HUES64 (cell line): ENCODE measurements around the gene PIEZO2.

Source experiments
- H3K27ac ChIP-seq: 2 replicates; pipeline ENCODE4 v1.7.0; 2013; ENCODE audit warnings: low read depth, low read length, inconsistent platforms
- H3K27me3 ChIP-seq: 2 replicates; pipeline ENCODE4 v1.6.1; 2013; ENCODE audit warnings: mild to moderate bottlenecking, low read length; ENCODE audit not compliant: insufficient read depth
- H3K36me3 ChIP-seq: 2 replicates; pipeline ENCODE4 v1.6.1; 2013; ENCODE audit warnings: mild to moderate bottlenecking, low read length; ENCODE audit not compliant: insufficient read depth
- H3K4me1 ChIP-seq: 2 replicates; pipeline ENCODE4 v1.6.1; 2013; ENCODE audit warnings: mild to moderate bottlenecking, low read length, moderate library complexity; ENCODE audit not compliant: insufficient read depth
- H3K4me3 ChIP-seq: 2 replicates; pipeline ENCODE4 v1.5.1; 2013; ENCODE audit warnings: mild to moderate bottlenecking, low read length, moderate library complexity
- H3K9ac ChIP-seq: 2 replicates; pipeline ENCODE4 v1.6.1; 2013; ENCODE audit warnings: mild to moderate bottlenecking, low read depth, low read length
- H3K9me3 ChIP-seq: 2 replicates; pipeline ENCODE4 v1.6.1; 2013; ENCODE audit warnings: low read depth, low read length; ENCODE audit not compliant: insufficient read depth
- WGBS: fragments of 150-250, 120-280 bp; methylation state at CpG from one replicate; pipeline ENCODE4 v1.1.7; 2013; ENCODE audit warnings: missing lambda C conversion rate; 5-methylcytosine and 5-hydroxymethylcytosine counted together

PIEZO2 gene

DNA sequence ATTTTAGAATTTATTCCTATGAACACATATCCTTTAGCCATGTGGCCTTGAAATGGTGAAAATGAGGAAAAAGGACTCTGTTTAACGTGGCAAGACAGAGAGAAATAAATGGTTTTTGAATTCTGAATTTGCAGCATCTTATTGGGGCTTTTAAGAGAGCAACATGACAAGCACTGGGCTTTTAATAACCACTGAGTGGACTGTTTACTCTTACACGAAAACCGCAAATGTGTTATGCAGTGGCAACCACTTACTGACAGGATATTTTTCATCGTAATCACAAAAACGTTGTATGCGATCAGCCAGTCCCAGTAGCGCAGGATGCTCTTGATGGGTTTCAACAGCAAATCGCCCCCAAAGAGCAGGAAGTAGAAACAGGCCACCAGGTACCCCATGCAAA lies 397.0 kb downstream of the PIEZO2 start:
- H3K4me3 ChIP-seq: no peak overlapping the region
- H3K36me3 ChIP-seq: no peaks in the 10 kb centered on the region
- 94% methylated on average over 8 of the region's 8 CpGs for WGBS

DNA sequence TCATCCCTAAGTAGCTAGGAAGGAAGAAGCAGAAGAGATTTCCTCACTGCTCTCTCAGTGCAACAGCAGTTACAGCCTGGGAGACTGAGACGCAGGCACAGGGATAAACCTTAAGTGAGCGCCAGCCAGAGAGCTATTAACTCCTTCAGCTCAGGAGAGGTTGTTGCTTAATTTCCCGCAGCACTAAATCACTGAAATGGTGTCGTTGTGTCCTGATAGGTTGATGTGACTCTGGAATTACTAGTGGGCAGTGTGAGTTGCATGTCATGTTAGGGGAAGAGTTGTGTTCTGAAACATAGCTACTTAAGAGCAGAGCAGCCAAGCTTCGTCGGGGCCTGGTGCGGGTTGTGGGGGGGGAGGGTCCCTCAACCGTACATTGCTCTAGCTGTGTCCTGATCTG lies 397.7 kb downstream of the PIEZO2 start:
- Histone ChIP-seq H3K4me3 (no peak overlapping the region), H3K4me1 (no peaks in the 10 kb centered on the region), H3K9ac (no peak overlapping the region), H3K27me3 (no peaks in the 10 kb centered on the region), H3K36me3 (no peaks in the 10 kb centered on the region), H3K9me3 (no peaks in the 10 kb centered on the region), H3K27ac (no peak overlapping the region)
- 76% methylated on average over 8 of the region's 8 CpGs for WGBS

More for the DNA sequence above, 397.0 kb downstream of the PIEZO2 start:
- no peak overlapping the region for H3K27ac ChIP-seq
- H3K9ac ChIP-seq: no peak overlapping the region
- H3K4me1 ChIP-seq: no peaks in the 10 kb centered on the region
- H3K9me3 ChIP-seq: no peaks in the 10 kb centered on the region
- no peaks in the 10 kb centered on the region for H3K27me3 ChIP-seq

DNA sequence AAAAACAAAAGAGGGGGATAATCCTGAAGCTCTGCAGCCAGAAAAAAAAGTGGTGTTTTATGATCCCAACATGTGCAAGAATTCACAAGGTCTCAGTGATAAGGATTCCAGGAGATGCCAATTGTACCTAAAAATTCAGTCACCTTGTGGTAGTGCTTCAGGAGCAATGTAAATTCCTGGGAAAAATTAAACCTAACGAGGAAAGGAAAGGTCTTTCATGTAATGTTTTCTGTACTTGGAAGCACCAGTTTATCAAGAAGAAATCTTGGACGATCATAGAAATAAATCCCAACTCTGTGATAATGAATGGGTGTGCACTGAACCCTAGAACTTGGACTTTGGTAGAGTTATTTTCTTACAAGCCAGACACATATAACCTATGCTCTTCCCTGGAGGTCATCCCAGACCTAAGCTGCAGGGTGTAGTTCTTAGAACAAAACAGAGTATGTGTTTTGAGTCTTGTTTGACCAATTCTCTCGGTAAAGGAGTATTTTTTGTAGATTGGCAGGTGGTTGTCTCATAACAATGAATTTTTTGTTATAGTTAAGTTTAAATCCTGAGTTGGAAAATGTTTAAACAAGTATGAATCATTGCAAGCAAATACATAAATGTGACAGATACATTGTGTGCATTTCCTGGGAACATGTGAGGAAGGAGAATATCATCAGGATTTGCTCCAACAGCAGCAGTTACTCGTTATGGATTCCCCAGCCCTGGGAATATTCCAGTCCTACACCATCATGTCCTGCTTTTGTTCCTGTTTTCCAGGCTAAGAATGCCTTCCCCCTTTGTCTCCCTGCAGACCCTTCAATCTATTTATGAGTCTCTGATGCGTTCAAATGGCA lies 399.0 kb downstream of the PIEZO2 start:
- WGBS: 92% methylated on average over 5 of the region's 5 CpGs
- no peaks in the 10 kb centered on the region for H3K27me3 ChIP-seq
- no peak overlapping the region for H3K4me3 ChIP-seq
- H3K9me3 ChIP-seq: no peaks in the 10 kb centered on the region
- H3K36me3 ChIP-seq: no peaks in the 10 kb centered on the region
- no peak overlapping the region for H3K27ac ChIP-seq
- no peaks in the 10 kb centered on the region for H3K4me1 ChIP-seq
- H3K9ac ChIP-seq: no peak overlapping the region

GRCh38 chr18:10748641-10749040 lies 400.7 kb downstream of the PIEZO2 start:
- Histone ChIP-seq H3K4me1 (no peaks in the 10 kb centered on the region), H3K36me3 (no peaks in the 10 kb centered on the region), H3K9me3 (no peaks in the 10 kb centered on the region), H3K27ac (no peak overlapping the region), H3K27me3 (no peaks in the 10 kb centered on the region), H3K9ac (no peak overlapping the region), H3K4me3 (no peak overlapping the region)
- 83% methylated on average over 1 of the region's 1 CpG for WGBS

- WGBS: 95% methylated on average over 3 of the region's 3 CpGs
- Histone ChIP-seq H3K9ac (no peak overlapping the region), H3K9me3 (no peaks in the 10 kb centered on the region)
Observed at GRCh38 chr18:10745971-10746370, 403.4 kb downstream of the PIEZO2 start.

GRCh38 chr18:10745219-10745618 lies 404.1 kb downstream of the PIEZO2 start:
- no peak overlapping the region for H3K9ac ChIP-seq
- H3K27ac ChIP-seq: no peak overlapping the region
- H3K4me1 ChIP-seq: no peaks in the 10 kb centered on the region
- H3K36me3 ChIP-seq: no peaks in the 10 kb centered on the region
- no peaks in the 10 kb centered on the region for H3K27me3 ChIP-seq
- 81% methylated on average over 8 of the region's 8 CpGs for WGBS
- H3K9me3 ChIP-seq: no peaks in the 10 kb centered on the region
- no peak overlapping the region for H3K4me3 ChIP-seq

More at GRCh38 chr18:10745971-10746370, 403.4 kb downstream of the PIEZO2 start:
- H3K27me3 ChIP-seq: no peaks in the 10 kb centered on the region
- H3K27ac ChIP-seq: no peak overlapping the region
- no peaks in the 10 kb centered on the region for H3K36me3 ChIP-seq
- no peaks in the 10 kb centered on the region for H3K4me1 ChIP-seq
- H3K4me3 ChIP-seq: no peak overlapping the region

GRCh38 chr18:10743766-10744165 lies 405.6 kb downstream of the PIEZO2 start:
- no peaks in the 10 kb centered on the region for H3K9me3 ChIP-seq
- H3K36me3 ChIP-seq: no peaks in the 10 kb centered on the region
- H3K4me1 ChIP-seq: no peaks in the 10 kb centered on the region
- H3K27ac ChIP-seq: no peak overlapping the region
- 78% methylated on average over 5 of the region's 5 CpGs for WGBS
- H3K4me3 ChIP-seq: no peak overlapping the region
- no peaks in the 10 kb centered on the region for H3K27me3 ChIP-seq
- no peak overlapping the region for H3K9ac ChIP-seq

GRCh38 chr18:10739152-10739551 lies 410.2 kb downstream of the PIEZO2 start:
- H3K9me3 ChIP-seq: no peaks in the 10 kb centered on the region
- no peaks in the 10 kb centered on the region for H3K4me1 ChIP-seq
- no peaks in the 10 kb centered on the region for H3K36me3 ChIP-seq
- no peak overlapping the region for H3K4me3 ChIP-seq
- H3K9ac ChIP-seq: no peak overlapping the region
- H3K27ac ChIP-seq: no peak overlapping the region
- WGBS: 95% methylated on average over 3 of the region's 3 CpGs
- no peaks in the 10 kb centered on the region for H3K27me3 ChIP-seq

- WGBS: 64% methylated on average over 3 of the region's 3 CpGs
- Histone ChIP-seq H3K36me3 (no peaks in the 10 kb centered on the region), H3K4me1 (peaks cover 9% of the 10 kb centered on the region), H3K27me3 (no peaks in the 10 kb centered on the region), H3K4me3 (no peak overlapping the region), H3K9ac (no peak overlapping the region), H3K27ac (no peak overlapping the region), H3K9me3 (no peaks in the 10 kb centered on the region)
Observed at GRCh38 chr18:10736984-10737383, 412.4 kb downstream of the PIEZO2 start.

GRCh38 chr18:10732990-10733389 lies 416.4 kb downstream of the PIEZO2 start:
- Histone ChIP-seq H3K27ac (peak overlapping the region; percentile 63; the same call in 1 of the 2 replicates), H3K9ac (no peak overlapping the region), H3K36me3 (no peaks in the 10 kb centered on the region), H3K4me3 (no peak overlapping the region), H3K4me1 (peaks cover 12% of the 10 kb centered on the region), H3K27me3 (no peaks in the 10 kb centered on the region), H3K9me3 (no peaks in the 10 kb centered on the region)
- WGBS: 57% methylated on average over 4 of the region's 4 CpGs

GRCh38 chr18:10727477-10727876 lies 421.9 kb downstream of the PIEZO2 start:
- H3K4me3 ChIP-seq: no peak overlapping the region
- 96% methylated on average over 3 of the region's 3 CpGs for WGBS
- H3K4me1 ChIP-seq: peaks cover 7% of the 10 kb centered on the region
- no peaks in the 10 kb centered on the region for H3K36me3 ChIP-seq
- no peak overlapping the region for H3K27ac ChIP-seq
- H3K27me3 ChIP-seq: no peaks in the 10 kb centered on the region
- H3K9ac ChIP-seq: no peak overlapping the region
- no peaks in the 10 kb centered on the region for H3K9me3 ChIP-seq
